Right atrium auricular region (tissue), 2 donors: ENCODE data around the gene RPL18. TPM values are rescaled to one million over a fixed set of nuclear protein-coding genes. Genes with fewer than 3 reads are reported as not detected.

Source experiments
- DNase-seq: peaks from one replicate; pipeline ENCODE4 v3.0.0-alpha.2; 2019; ENCODE audit warnings: low spot score
- H3K27ac ChIP-seq, 2 donors: fragments of 200-600 bp; sonication (generic); 1 replicate in 1 of 2; 2 replicates in 1 of 2; pipeline ENCODE4 v1.5.1; 2016 to 2019
- H3K27me3 ChIP-seq, 2 donors: fragments of 200-600 bp; sonication (generic); one replicate each; pipeline versions ENCODE4 v1.5.1 to v1.6.0; 2017 to 2019
- H3K36me3 ChIP-seq: fragments of 200-600 bp; sonication (generic); one replicate; pipeline ENCODE4 v1.5.1; 2016
- H3K4me1 ChIP-seq, 2 donors: fragments of 200-600 bp; sonication (generic); one replicate each; pipeline versions ENCODE4 v1.5.1 to v1.6.0; 2017 to 2019
- H3K4me3 ChIP-seq, 2 donors: fragments of 200-600 bp; sonication (generic); 1 replicate in 1 of 2; 2 replicates in 1 of 2; pipeline ENCODE4 v1.5.1; 2017 to 2019; ENCODE audit warnings: mild to moderate bottlenecking in 1 of 2, moderate library complexity in 1 of 2
- H3K9me3 ChIP-seq, 2 donors: fragments of 200-600 bp; sonication (generic); one replicate each; pipeline ENCODE4 v1.5.1; 2019
- total RNA-seq, 2 donors: library from RNA; depleted of rRNA; stranded (reverse); fragments of >200 nt; gene quantifications; one replicate each; pipeline ENCODE4 v1.1.0, GENCODE V29; 2016
- TF ChIP-seq, protein P1 (sequence below), 2 donors: fragments of 200-600 bp; sonication (generic); IDR thresholded peaks; one replicate each; pipeline ENCODE4 v1.5.1; 2019; ENCODE audit warnings: antibody characterized with exemption in 2 of 2

Gene RPL18
- total RNA-seq, 2 donors from 2014 or later: 846 to 1,334 TPM

- DNase-seq: no peak
- Histone ChIP-seq H3K4me1 (no peaks in the 10 kb centered on the region), H3K36me3 (no peaks in the 10 kb centered on the region), H3K27me3 (no peaks in the 10 kb centered on the region), H3K4me3 (no peak overlapping the region), H3K27ac (no peak overlapping the region), H3K9me3 (no peaks in the 10 kb centered on the region)
- TF ChIP-seq, protein P1, sequence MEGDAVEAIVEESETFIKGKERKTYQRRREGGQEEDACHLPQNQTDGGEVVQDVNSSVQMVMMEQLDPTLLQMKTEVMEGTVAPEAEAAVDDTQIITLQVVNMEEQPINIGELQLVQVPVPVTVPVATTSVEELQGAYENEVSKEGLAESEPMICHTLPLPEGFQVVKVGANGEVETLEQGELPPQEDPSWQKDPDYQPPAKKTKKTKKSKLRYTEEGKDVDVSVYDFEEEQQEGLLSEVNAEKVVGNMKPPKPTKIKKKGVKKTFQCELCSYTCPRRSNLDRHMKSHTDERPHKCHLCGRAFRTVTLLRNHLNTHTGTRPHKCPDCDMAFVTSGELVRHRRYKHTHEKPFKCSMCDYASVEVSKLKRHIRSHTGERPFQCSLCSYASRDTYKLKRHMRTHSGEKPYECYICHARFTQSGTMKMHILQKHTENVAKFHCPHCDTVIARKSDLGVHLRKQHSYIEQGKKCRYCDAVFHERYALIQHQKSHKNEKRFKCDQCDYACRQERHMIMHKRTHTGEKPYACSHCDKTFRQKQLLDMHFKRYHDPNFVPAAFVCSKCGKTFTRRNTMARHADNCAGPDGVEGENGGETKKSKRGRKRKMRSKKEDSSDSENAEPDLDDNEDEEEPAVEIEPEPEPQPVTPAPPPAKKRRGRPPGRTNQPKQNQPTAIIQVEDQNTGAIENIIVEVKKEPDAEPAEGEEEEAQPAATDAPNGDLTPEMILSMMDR (IDR thresholded peaks at IDR 0.05): no peak
Measured at GRCh38 chr19:48595833-48596232, 23.1 kb downstream of the RPL18 start.

GRCh38 chr19:48595171-48595570, 23.8 kb downstream of the RPL18 start:
- Histone ChIP-seq H3K27me3 (no peaks in the 10 kb centered on the region), H3K36me3 (no peaks in the 10 kb centered on the region), H3K27ac (no peak overlapping the region), H3K4me1 (no peaks in the 10 kb centered on the region), H3K4me3 (no peak overlapping the region), H3K9me3 (no peaks in the 10 kb centered on the region)
- no peak for DNase-seq
- TF ChIP-seq, protein P1 (IDR thresholded peaks at IDR 0.05): no peak

DNA sequence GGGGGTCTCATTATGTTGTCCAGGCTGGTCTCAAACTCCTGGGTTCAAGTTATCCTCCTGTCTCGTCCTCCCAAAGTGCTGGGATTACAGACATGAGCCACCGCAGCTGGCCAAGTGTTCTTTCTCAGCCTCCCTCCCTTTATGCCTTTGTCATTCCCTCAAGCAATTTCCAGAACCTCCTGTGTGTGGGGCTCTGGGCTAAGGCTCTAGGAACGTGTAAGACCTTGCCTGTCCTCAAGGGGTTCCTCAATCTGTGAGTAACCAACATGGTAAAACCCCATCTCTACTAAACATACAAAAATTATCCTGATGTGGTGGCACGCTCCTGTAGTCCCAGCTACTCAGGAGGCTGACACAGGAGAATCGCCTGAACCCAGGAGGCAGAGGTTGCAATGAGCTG, 28.0 kb downstream of the RPL18 start:
- H3K4me3 ChIP-seq: no peak overlapping the region
- H3K27ac ChIP-seq: no peak overlapping the region
- no peak for DNase-seq
- H3K36me3 ChIP-seq: no peaks in the 10 kb centered on the region
- TF ChIP-seq, protein P1 (IDR thresholded peaks at IDR 0.05): no peak
- peaks cover 0 to 4% of the 10 kb centered on the region in 2 donors for H3K4me1 ChIP-seq
- no peaks in the 10 kb centered on the region for H3K9me3 ChIP-seq
- H3K27me3 ChIP-seq: no peaks in the 10 kb centered on the region

GRCh38 chr19:48588670-48589401, 30.1 kb downstream of the RPL18 start:
- TF ChIP-seq, protein P1 (IDR thresholded peaks at IDR 0.05): peak; percentile 89 to 96
- Histone ChIP-seq H3K4me1 (peaks cover 0 to 8% of the 10 kb centered on the region in 2 donors), H3K9me3 (no peaks in the 10 kb centered on the region), H3K27me3 (no peaks in the 10 kb centered on the region), H3K4me3 (peak overlapping the region; percentile 29 to 43), H3K36me3 (no peaks in the 10 kb centered on the region), H3K27ac (no peak overlapping the region)
- peak; percentile 88 for DNase-seq

GRCh38 chr19:48587387-48587786, 31.6 kb downstream of the RPL18 start:
- TF ChIP-seq, protein P1 (IDR thresholded peaks at IDR 0.05): no peak
- H3K9me3 ChIP-seq: no peaks in the 10 kb centered on the region
- no peak for DNase-seq
- H3K4me1 ChIP-seq: peaks cover 0 to 12% of the 10 kb centered on the region in 2 donors
- no peak overlapping the region for H3K27ac ChIP-seq
- no peaks in the 10 kb centered on the region for H3K36me3 ChIP-seq
- no peak overlapping the region for H3K4me3 ChIP-seq
- no peaks in the 10 kb centered on the region for H3K27me3 ChIP-seq

DNA sequence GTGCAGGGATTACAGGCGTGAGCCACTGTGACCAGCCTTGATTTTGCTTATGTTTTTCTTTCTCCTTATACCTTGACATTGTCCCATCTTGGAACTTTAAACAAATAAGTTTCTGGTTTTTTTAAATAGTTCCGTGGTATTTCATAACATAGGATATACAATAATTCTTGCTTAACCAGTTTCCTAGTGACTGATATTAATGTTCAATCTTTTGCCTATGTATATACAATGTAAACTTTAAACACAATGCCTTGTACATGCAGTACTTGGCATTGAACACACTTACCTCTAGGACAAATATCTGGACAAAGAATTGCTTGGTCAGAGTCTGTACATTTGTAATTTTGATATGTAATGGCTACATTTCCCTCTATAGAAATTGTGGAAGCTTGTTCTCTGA, 36.8 kb downstream of the RPL18 start:
- Histone ChIP-seq H3K27ac (no peak overlapping the region), H3K4me1 (peaks cover 0 to 8% of the 10 kb centered on the region in 2 donors), H3K4me3 (no peak overlapping the region), H3K27me3 (no peaks in the 10 kb centered on the region), H3K9me3 (no peaks in the 10 kb centered on the region), H3K36me3 (no peaks in the 10 kb centered on the region)
- DNase-seq: no peak
- TF ChIP-seq, protein P1 (IDR thresholded peaks at IDR 0.05): no peak
